H1 (cell line): ENCODE data around the gene PABPN1. TPM values are rescaled to one million over a fixed set of nuclear protein-coding genes. Genes with fewer than 3 reads are reported as not detected.

Experiments
- CTCF ChIA-PET: fragments of 300-600 bp; sonication (Branson Sonifier 250); formaldehyde crosslinking; loops from one replicate; lab custom pipeline; 2021; ENCODE audit not compliant: partially characterized antibody; lab: Charles Lee
- POLR2A ChIA-PET: fragments of 300-600 bp; sonication (Branson Sonifier 250); formaldehyde crosslinking; loops from one replicate; lab custom pipeline; 2021; ENCODE audit warnings: inconsistent platforms; ENCODE audit not compliant: partially characterized antibody; lab: Charles Lee
- DNase-seq, 2 experiments: peaks; one replicate each; pipeline versions ENCODE4 v3.0.0 to v3.0.0-alpha.2; 2010 to 2022; ENCODE audit warnings: low spot score in 2 of 2, low read depth in 1 of 2, mixed read lengths in 1 of 2
- FAIRE-seq: peaks from 2 replicates; lab custom pipeline; 2011; peaks lifted over from hg19 to GRCh38; lab: Jason Lieb, UNC
- H2AFZ ChIP-seq: 2 replicates; pipeline ENCODE4 v1.8.1; 2012; ENCODE audit warnings: low read length, inconsistent platforms
- H2AK5ac ChIP-seq: 2 replicates; pipeline ENCODE4 v1.6.1; 2013; ENCODE audit warnings: low read depth, low read length
- H2BK120ac ChIP-seq: replicated peaks from 2 replicates; pipeline ENCODE3; 2013; ENCODE audit warnings: low read depth, low read length, inconsistent platforms
- H2BK12ac ChIP-seq: 2 replicates; pipeline ENCODE4 v1.6.1; 2013; ENCODE audit warnings: low read depth, low read length
- H2BK15ac ChIP-seq: 2 replicates; pipeline ENCODE4 v1.6.1; 2013; ENCODE audit warnings: low read length
- H2BK20ac ChIP-seq: 2 replicates; pipeline ENCODE4 v1.6.1; 2013; ENCODE audit warnings: low read length
- H2BK5ac ChIP-seq: 2 replicates; pipeline ENCODE4 v1.6.1; 2013; ENCODE audit warnings: low read depth, low read length
- H3K14ac ChIP-seq: 2 replicates; pipeline ENCODE4 v1.6.1; 2013; ENCODE audit warnings: inconsistent platforms; ENCODE audit not compliant: insufficient read length
- H3K18ac ChIP-seq: 2 replicates; pipeline ENCODE4 v1.6.1; 2013; ENCODE audit warnings: low read length; ENCODE audit errors: extremely low read depth
- H3K23ac ChIP-seq: 2 replicates; pipeline ENCODE4 v1.6.1; 2013; ENCODE audit warnings: inconsistent platforms; ENCODE audit not compliant: insufficient read length
- H3K23me2 ChIP-seq: 2 replicates; pipeline ENCODE4 v1.6.1; 2013; ENCODE audit warnings: low read depth, low read length
- H3K27ac ChIP-seq: 2 replicates; pipeline ENCODE4 v1.6.1; 2011; ENCODE audit warnings: low read depth, low read length, inconsistent platforms
- H3K27me3 ChIP-seq, 4 experiments: replicated peaks in 1 of 4; 1 replicate in 1 of 4; 2 replicates in 3 of 4; pipeline versions ENCODE4 v1.6.1 to v1.8.1; 2011 to 2013; ENCODE audit warnings: low read length in 3 of 4, mild to moderate bottlenecking in 3 of 4, inconsistent platforms in 2 of 4, mixed read lengths in 2 of 4, moderate library complexity in 1 of 4; ENCODE audit not compliant: control insufficient read depth in 3 of 4, insufficient read depth in 3 of 4; ENCODE audit errors: extremely low read depth in 1 of 4
- H3K36me3 ChIP-seq, 4 experiments: 2 replicates each; pipeline versions ENCODE4 v1.6.1 to v1.8.1; 2011 to 2013; ENCODE audit warnings: mild to moderate bottlenecking in 4 of 4, low read length in 3 of 4, moderate library complexity in 2 of 4, control low read depth in 1 of 4, inconsistent platforms in 1 of 4; ENCODE audit not compliant: insufficient read depth in 4 of 4, control insufficient read depth in 2 of 4
- H3K4ac ChIP-seq: replicated peaks from 2 replicates; pipeline ENCODE3; 2013; ENCODE audit warnings: low read length, low read depth, mixed read lengths, inconsistent platforms; ENCODE audit not compliant: insufficient read length
- H3K4me1 ChIP-seq, 4 experiments: replicated peaks in 1 of 4; 1 replicate in 1 of 4; 2 replicates in 3 of 4; pipeline versions ENCODE4 v1.6.1 to v1.8.1; 2011 to 2013; ENCODE audit warnings: low read length in 3 of 4, inconsistent platforms in 2 of 4, mixed read lengths in 1 of 4; ENCODE audit not compliant: insufficient read depth in 4 of 4, control insufficient read depth in 3 of 4
- H3K4me2 ChIP-seq, 2 experiments: 2 replicates each; pipeline versions ENCODE4 v1.6.1 to v1.8.1; 2011 to 2013; ENCODE audit warnings: low read depth in 2 of 2, low read length in 2 of 2, control low read depth in 1 of 2, inconsistent platforms in 1 of 2, mild to moderate bottlenecking in 1 of 2; ENCODE audit not compliant: insufficient read depth in 1 of 2
- H3K4me3 ChIP-seq, 4 experiments: fragments of 200-600, 300-600 bp in 1 of 4; sonication (generic), shearing (Covaris generic), sonication (Bioruptor Twin) in 1 of 4; 2 replicates each; pipeline versions ENCODE4 v1.5.1 to v1.8.1; 2011 to 2016; ENCODE audit warnings: low read length in 4 of 4, low read depth in 3 of 4, control low read depth in 2 of 4, inconsistent platforms in 2 of 4, mild to moderate bottlenecking in 2 of 4, mixed read lengths in 1 of 4, moderate library complexity in 1 of 4; ENCODE audit not compliant: insufficient read depth in 2 of 4; ENCODE audit errors: extremely low read depth in 1 of 4
- H3K56ac ChIP-seq: replicated peaks from 2 replicates; pipeline ENCODE3; 2013; ENCODE audit warnings: low read depth, mild to moderate bottlenecking, mixed read lengths, low read length, inconsistent platforms; ENCODE audit not compliant: insufficient read length
- H3K79me1 ChIP-seq: 2 replicates; pipeline ENCODE4 v1.6.1; 2013; ENCODE audit warnings: low read depth, low read length, control low read depth
- H3K79me2 ChIP-seq, 2 experiments: 2 replicates each; pipeline versions ENCODE4 v1.6.1 to v1.8.1; 2012 to 2013; ENCODE audit warnings: low read length in 2 of 2, mild to moderate bottlenecking in 2 of 2, inconsistent platforms in 1 of 2; ENCODE audit not compliant: insufficient read depth in 2 of 2, control insufficient read depth in 1 of 2
- H3K9ac ChIP-seq, 4 experiments: replicated peaks in 1 of 4; 1 replicate in 1 of 4; 2 replicates in 3 of 4; pipeline versions ENCODE4 v1.6.1 to v1.8.1; 2011 to 2013; ENCODE audit warnings: low read depth in 3 of 4, low read length in 3 of 4, control low read depth in 2 of 4, mild to moderate bottlenecking in 2 of 4, moderate library complexity in 2 of 4, inconsistent platforms in 1 of 4; ENCODE audit errors: extremely low read depth in 1 of 4
- H3K9me3 ChIP-seq, 2 experiments: 2 replicates each; pipeline versions ENCODE4 v1.6.1 to v1.8.1; 2012 to 2013; ENCODE audit warnings: mild to moderate bottlenecking in 2 of 2, moderate library complexity in 2 of 2, control low read depth in 1 of 2, inconsistent platforms in 1 of 2, low read depth in 1 of 2, low read length in 1 of 2, mixed read lengths in 1 of 2; ENCODE audit not compliant: insufficient read depth in 2 of 2
- H4K20me1 ChIP-seq, 2 experiments: replicated peaks in 1 of 2; 2 replicates each; pipeline versions ENCODE3 to v1.8.1; 2011 to 2013; ENCODE audit warnings: inconsistent platforms in 2 of 2, low read length in 2 of 2, mild to moderate bottlenecking in 1 of 2; ENCODE audit not compliant: insufficient read depth in 2 of 2, control insufficient read depth in 1 of 2
- H4K5ac ChIP-seq: 2 replicates; pipeline ENCODE4 v1.6.1; 2013; ENCODE audit warnings: low read length, low read depth, mixed read lengths, inconsistent platforms; ENCODE audit not compliant: insufficient read length
- H4K8ac ChIP-seq: 2 replicates; pipeline ENCODE4 v1.8.0; 2013; ENCODE audit warnings: mild to moderate bottlenecking, moderate library complexity, low read length, inconsistent platforms; ENCODE audit not compliant: insufficient read depth; ENCODE audit errors: extremely low read depth
- H4K91ac ChIP-seq: replicated peaks from 2 replicates; pipeline ENCODE3; 2013; ENCODE audit warnings: low read length, mixed read lengths, inconsistent platforms; ENCODE audit not compliant: insufficient read length
- ASH2L ChIP-seq: fragments of 200-600, 300-600 bp; sonication (generic); IDR thresholded peaks from one replicate; pipeline ENCODE4 v1.7.1; 2017; ENCODE audit warnings: low read length
- MAFK ChIP-seq: IDR thresholded peaks from 2 replicates; pipeline ENCODE4 v1.6.1; 2012; ENCODE audit warnings: low read depth, mild to moderate bottlenecking, improper control_type of control experiment, low read length
- POLR2A ChIP-seq, 2 experiments: IDR thresholded peaks; 1 replicate in 1 of 2; 2 replicates in 1 of 2; pipeline ENCODE4 v1.6.1; 2011; ENCODE audit warnings: low read depth in 2 of 2, low read length in 2 of 2, mild to moderate bottlenecking in 2 of 2; ENCODE audit errors: control extremely low read depth in 1 of 2
- POU5F1 ChIP-seq: IDR thresholded peaks from 2 replicates; pipeline ENCODE4 v1.6.1; 2011; ENCODE audit warnings: low read depth, mild to moderate bottlenecking, low read length, moderate library complexity
- RAD21 ChIP-seq, 2 experiments: IDR thresholded peaks in 1 of 2; conservative IDR thresholded peaks in 1 of 2; 2 replicates each; pipeline ENCODE4 v1.6.1; 2011; ENCODE audit warnings: low read depth in 2 of 2, low read length in 2 of 2, improper control_type of control experiment in 1 of 2, inconsistent platforms in 1 of 2, mild to moderate bottlenecking in 1 of 2, moderate library complexity in 1 of 2
- RXRA ChIP-seq: IDR thresholded peaks from 2 replicates; pipeline ENCODE4 v1.6.1; 2011; ENCODE audit warnings: low read depth, mild to moderate bottlenecking, low read length, moderate library complexity; ENCODE audit not compliant: insufficient read depth
- SP2 ChIP-seq: IDR thresholded peaks from 2 replicates; pipeline ENCODE4 v1.6.1; 2012; ENCODE audit warnings: mild to moderate bottlenecking, low read length, inconsistent platforms
- SUZ12 ChIP-seq: fragments of 200-600 bp; sonication (generic); IDR thresholded peaks from 2 replicates; pipeline ENCODE4 v1.6.1; 2012; ENCODE audit warnings: mild to moderate bottlenecking, inconsistent platforms, low read length, moderate library complexity, mixed read lengths
- TCF12 ChIP-seq: IDR thresholded peaks from 2 replicates; pipeline ENCODE4 v1.6.1; 2011; ENCODE audit warnings: low read depth, mild to moderate bottlenecking, low read length
- TEAD4 ChIP-seq: IDR thresholded peaks from 2 replicates; pipeline ENCODE4 v1.6.1; 2012; ENCODE audit warnings: low read depth, low read length, inconsistent platforms, mixed read lengths
- WGBS, 2 experiments: shearing (Covaris generic) in 1 of 2; methylation state at CpG; one replicate each; pipeline versions ENCODE4 v1.1.6 to v1.1.7; 2013 to 2015; ENCODE audit warnings: low lambda C conversion rate in 2 of 2, mixed read lengths in 2 of 2, inconsistent platforms in 1 of 2, low coverage in 1 of 2, missing lambda C conversion rate in 1 of 2; ENCODE audit not compliant: insufficient replicate concordance in 2 of 2, insufficient coverage in 1 of 2, insufficient read length in 1 of 2; ENCODE audit errors: extremely low coverage in 1 of 2, missing lambda C conversion rate in 1 of 2; 5-methylcytosine and 5-hydroxymethylcytosine counted together
- polyA plus RNA-seq, 7 experiments: library from polyadenylated mRNA; depleted of rRNA in 3 of 7; stranded (reverse) in 5 of 7; unstranded in 2 of 7; fragments of >200 nt in 5 of 7; fragments of 200-250 nt in 2 of 7; gene quantifications; 1 replicate in 5 of 7; 2 replicates in 1 of 7; 4 replicates in 1 of 7; pipeline versions ENCODE4 v1.2.1 to v1.2.3, GENCODE V29; 2011 to 2013; ENCODE audit warnings: missing spikeins in 2 of 7, mixed read lengths in 2 of 7
- total RNA-seq: library from RNA; stranded (reverse); fragmentation: NEBNext Ultra II Directional; extraction: Animal tissue kit (Norgen Biotek cat#: 25700); gene quantifications from 2 replicates; pipeline ENCODE4 v1.2.1, GENCODE V29; 2021
- TF ChIP-seq, protein P1 (sequence below), 3 experiments: IDR thresholded peaks; 1 replicate in 2 of 3; 2 replicates in 1 of 3; pipeline versions ENCODE4 v1.5.1 to v1.6.1; 2011; ENCODE audit warnings: low read length in 3 of 3, mild to moderate bottlenecking in 3 of 3, inconsistent platforms in 2 of 3, low read depth in 1 of 3, moderate library complexity in 1 of 3; ENCODE audit not compliant: insufficient read depth in 1 of 3; ENCODE audit errors: control extremely low read depth in 1 of 3

PABPN1 gene
- total and polyA plus RNA-seq, 2 of the 8 experiments (the other 6 are each of a cell fraction or from before 2014, with no cell fraction given) = 300 to 331 TPM

DNA sequence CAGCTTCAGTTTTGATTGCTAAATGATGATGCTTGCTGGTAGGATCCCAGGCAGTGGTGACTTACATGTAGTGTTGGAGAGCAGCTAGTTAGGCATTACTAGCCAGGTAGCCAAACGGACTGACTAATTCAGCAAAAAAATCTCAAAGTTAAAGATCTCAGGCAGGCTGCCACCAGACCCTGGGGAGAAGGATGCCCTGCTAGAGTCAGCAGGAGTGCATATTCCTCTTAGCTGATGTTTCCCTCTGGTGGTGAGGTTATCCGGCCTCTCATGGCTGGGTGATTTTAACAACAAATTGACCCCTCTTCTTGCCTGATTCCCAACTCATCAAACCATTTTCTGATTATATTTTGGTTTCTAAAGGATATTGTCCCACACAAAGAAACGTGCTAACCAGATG is 40.9 kb downstream of the PABPN1 start:
- Histone ChIP-seq H4K20me1 (peaks cover 8 to 13% of the 10 kb centered on the region in 2 experiments), H4K91ac (no peak overlapping the region), H3K36me3 (peaks cover 0 to 16% (median 10%) of the 10 kb centered on the region in 4 experiments; a peak in 4 of 8 replicates), H3K27me3 (peaks cover 0 to 2% (median 0%) of the 10 kb centered on the region in 4 experiments; a peak in 1 of 7 replicates), H3K23ac (no peak overlapping the region), H2BK12ac (no peak overlapping the region), H2AFZ (no peak overlapping the region), H3K18ac (no peak overlapping the region), H2BK20ac (no peak overlapping the region), H3K27ac (no peak overlapping the region), H3K9ac (no peak overlapping the region), H3K79me1 (no peaks in the 10 kb centered on the region), H2BK15ac (no peak overlapping the region), H2BK120ac (no peak overlapping the region), H3K14ac (no peak overlapping the region), H2AK5ac (no peak overlapping the region), H3K4me1 (peaks cover under 1 to 20% (median 14%) of the 10 kb centered on the region in 4 experiments; a peak in 6 of 7 replicates), H3K4me2 (no peak overlapping the region), H4K5ac (no peak overlapping the region), H2BK5ac (no peak overlapping the region), H3K9me3 (no peaks in the 10 kb centered on the region), H3K4me3 (no peak overlapping the region), H3K79me2 (no peaks in the 10 kb centered on the region), H3K23me2 (peaks cover 21% of the 10 kb centered on the region; the same call in 1 of the 2 replicates), H3K56ac (no peak overlapping the region), H4K8ac (no peak overlapping the region), H3K4ac (no peak overlapping the region)
- ChIA-PET CTCF (interaction anchor here (0.8 to 20.9 kb wide), 10 partner anchors 10 to 242 kb away, joined by 3 to 333 read pairs (median 12); partner anchors contain the start of genes BCL2L2, CMTM5, IL25 and SLC22A17), POLR2A (interaction anchor here (0.8 to 7.1 kb wide), 4 partner anchors 10 to 41 kb away, joined by 3 to 73 read pairs (median 26); partner anchors contain the start of genes PABPN1 and SLC22A17)
- DNase-seq = no peak
- WGBS, 2 experiments = 88% methylated on average over 3 of the region's 3 CpGs; no CpG with 5 or more reads in 1 of the 2 experiments
- no peak for FAIRE-seq
- TF ChIP-seq, protein P1, sequence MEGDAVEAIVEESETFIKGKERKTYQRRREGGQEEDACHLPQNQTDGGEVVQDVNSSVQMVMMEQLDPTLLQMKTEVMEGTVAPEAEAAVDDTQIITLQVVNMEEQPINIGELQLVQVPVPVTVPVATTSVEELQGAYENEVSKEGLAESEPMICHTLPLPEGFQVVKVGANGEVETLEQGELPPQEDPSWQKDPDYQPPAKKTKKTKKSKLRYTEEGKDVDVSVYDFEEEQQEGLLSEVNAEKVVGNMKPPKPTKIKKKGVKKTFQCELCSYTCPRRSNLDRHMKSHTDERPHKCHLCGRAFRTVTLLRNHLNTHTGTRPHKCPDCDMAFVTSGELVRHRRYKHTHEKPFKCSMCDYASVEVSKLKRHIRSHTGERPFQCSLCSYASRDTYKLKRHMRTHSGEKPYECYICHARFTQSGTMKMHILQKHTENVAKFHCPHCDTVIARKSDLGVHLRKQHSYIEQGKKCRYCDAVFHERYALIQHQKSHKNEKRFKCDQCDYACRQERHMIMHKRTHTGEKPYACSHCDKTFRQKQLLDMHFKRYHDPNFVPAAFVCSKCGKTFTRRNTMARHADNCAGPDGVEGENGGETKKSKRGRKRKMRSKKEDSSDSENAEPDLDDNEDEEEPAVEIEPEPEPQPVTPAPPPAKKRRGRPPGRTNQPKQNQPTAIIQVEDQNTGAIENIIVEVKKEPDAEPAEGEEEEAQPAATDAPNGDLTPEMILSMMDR (IDR thresholded peaks at IDR 0.05; ENCODE audit: control extremely low read depth in 1 of 3, insufficient read depth in 1 of 3, low read depth in 1 of 3, low read length in 3 of 3) = peak in 1 of 3 experiments; percentile 31; a peak in 2 of 4 replicates
- TF ChIP-seq MAFK (no peak), RAD21 (IDR thresholded peaks at IDR 0.05 in 1 of 2, conservative IDR thresholded peaks at IDR 0.05 in 1 of 2; ENCODE audit: low read depth in 2 of 2, low read length in 2 of 2) (peak; percentile 29 to 49), TEAD4 (no peak), TCF12 (no peak), SUZ12 (no peak), ASH2L (no peak), POU5F1 (no peak), POLR2A (IDR thresholded peaks at IDR 0.05; ENCODE audit: control extremely low read depth in 1 of 2, low read depth in 2 of 2, low read length in 2 of 2) (no peak), SP2 (no peak), RXRA (no peak)
